Measurements from ENCODE around the gene NLRP12.

NLRP12 gene

DNA sequence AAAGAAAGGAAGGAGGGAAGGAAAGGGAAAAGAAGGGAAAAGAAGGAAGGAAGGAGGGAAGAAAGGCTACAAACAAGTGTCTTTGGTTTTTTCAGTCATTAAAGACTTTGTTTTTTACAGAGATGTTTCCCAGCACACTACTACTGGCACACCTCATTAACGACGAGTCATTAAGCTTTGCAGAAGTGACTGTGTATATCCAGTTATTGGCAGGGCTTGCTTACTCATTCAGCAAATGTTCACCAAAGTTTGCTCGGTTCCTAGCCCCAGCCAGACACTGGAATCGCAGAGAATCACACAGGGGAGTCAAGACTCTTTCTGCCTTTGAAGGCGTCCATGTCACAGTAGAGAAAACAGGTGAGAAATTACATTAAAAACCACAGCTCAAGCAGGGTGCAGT, 4.3 kb downstream of the NLRP12 start:
- peaks cover 2% of the 10 kb centered on the region for H3K79me1 ChIP-seq (ENCODE audit: low read length)
- no peak overlapping the region for H2BK5ac ChIP-seq (ENCODE audit: low read depth, low read length, poor library complexity)
- no peak overlapping the region for H3K27ac ChIP-seq (ENCODE audit: low read depth, low read length)
- no peaks in the 10 kb centered on the region for H3K27me3 ChIP-seq (ENCODE audit: insufficient read depth, low read length)
- H3K36me3 ChIP-seq (ENCODE audit: control insufficient read depth in 1 of 2, insufficient read depth in 2 of 2, low read length in 2 of 2) = no peaks in the 10 kb centered on the region
- H3K4me2 ChIP-seq (ENCODE audit: low read length) = no peak overlapping the region
- H3K9ac ChIP-seq (ENCODE audit: low read length) = no peak overlapping the region
- no CpG with 5 or more reads among the region's 5 CpGs for WGBS (ENCODE audit: extremely low coverage, insufficient coverage, insufficient read length)
- no peak for DNase-seq
- H2BK120ac ChIP-seq (ENCODE audit: insufficient read depth, low read length, poor library complexity) = no peak overlapping the region
- no peak overlapping the region for H3K14ac ChIP-seq (ENCODE audit: low read length)
- H4K91ac ChIP-seq (ENCODE audit: low read depth, low read length) = no peak overlapping the region
- no peak overlapping the region for H3K18ac ChIP-seq (ENCODE audit: low read length)
- H2AFZ ChIP-seq (ENCODE audit: insufficient read depth, low read length, poor library complexity) = no peak overlapping the region
- H4K8ac ChIP-seq (ENCODE audit: low read depth, low read length) = no peak overlapping the region
- H3K9me3 ChIP-seq (ENCODE audit: insufficient read depth, low read depth, low read length) = no peaks in the 10 kb centered on the region
- H3K4ac ChIP-seq (ENCODE audit: low read depth, low read length) = no peak overlapping the region
- no peak overlapping the region for H4K12ac ChIP-seq (ENCODE audit: low read depth, low read length)
- H3K4me3 ChIP-seq (ENCODE audit: low read depth, low read length) = no peak overlapping the region
- H3K79me2 ChIP-seq (ENCODE audit: control insufficient read depth, insufficient read depth, low read length, poor library complexity) = no peaks in the 10 kb centered on the region
- H2AK5ac ChIP-seq (ENCODE audit: low read length) = no peak overlapping the region
- no peak overlapping the region for H3K23ac ChIP-seq (ENCODE audit: low read length)
- H3K4me1 ChIP-seq (ENCODE audit: control insufficient read depth in 1 of 2, insufficient read depth in 2 of 2, low read length in 2 of 2) = no peaks in the 10 kb centered on the region
- H2BK12ac ChIP-seq (ENCODE audit: low read length) = no peak overlapping the region

DNA sequence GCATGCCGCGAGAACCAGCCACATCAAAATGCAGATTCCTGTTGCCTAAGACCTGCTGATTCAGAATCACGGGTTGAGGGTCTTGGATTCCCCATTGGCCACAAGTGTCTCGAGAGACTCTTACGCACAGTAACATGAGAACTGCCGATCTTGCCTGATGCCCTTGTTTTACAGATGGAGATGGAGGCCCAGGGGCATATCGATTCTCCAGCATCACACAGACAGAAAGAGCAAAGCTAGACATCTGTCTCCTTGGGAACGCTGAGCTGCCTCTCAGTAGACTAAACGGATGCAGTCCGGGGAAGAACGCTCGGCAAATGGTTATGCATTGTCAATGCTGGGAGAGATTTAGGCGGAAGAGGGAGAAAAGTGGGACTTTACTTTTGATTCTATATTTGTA, 5.4 kb downstream of the NLRP12 start:
- Histone ChIP-seq H4K8ac (ENCODE audit: low read depth, low read length) (no peak overlapping the region), H2BK12ac (ENCODE audit: low read length) (no peak overlapping the region), H3K4ac (ENCODE audit: low read depth, low read length) (no peak overlapping the region), H4K12ac (ENCODE audit: low read depth, low read length) (no peak overlapping the region), H3K9me3 (ENCODE audit: insufficient read depth, low read depth, low read length) (no peaks in the 10 kb centered on the region), H2BK120ac (ENCODE audit: insufficient read depth, low read length, poor library complexity) (no peak overlapping the region), H3K9ac (ENCODE audit: low read length) (no peak overlapping the region), H3K4me1 (ENCODE audit: control insufficient read depth in 1 of 2, insufficient read depth in 2 of 2, low read length in 2 of 2) (no peaks in the 10 kb centered on the region), H2AFZ (ENCODE audit: insufficient read depth, low read length, poor library complexity) (no peak overlapping the region), H3K36me3 (ENCODE audit: control insufficient read depth in 1 of 2, insufficient read depth in 2 of 2, low read length in 2 of 2) (no peaks in the 10 kb centered on the region), H2AK5ac (ENCODE audit: low read length) (no peak overlapping the region), H3K18ac (ENCODE audit: low read length) (no peak overlapping the region), H3K14ac (ENCODE audit: low read length) (no peak overlapping the region), H3K27ac (ENCODE audit: low read depth, low read length) (no peak overlapping the region), H3K27me3 (ENCODE audit: insufficient read depth, low read length) (no peaks in the 10 kb centered on the region), H3K4me2 (ENCODE audit: low read length) (no peak overlapping the region), H3K4me3 (ENCODE audit: low read depth, low read length) (no peak overlapping the region), H2BK5ac (ENCODE audit: low read depth, low read length, poor library complexity) (no peak overlapping the region), H3K79me2 (ENCODE audit: control insufficient read depth, insufficient read depth, low read length, poor library complexity) (no peaks in the 10 kb centered on the region), H3K79me1 (ENCODE audit: low read length) (no peaks in the 10 kb centered on the region), H4K91ac (ENCODE audit: low read depth, low read length) (no peak overlapping the region), H3K23ac (ENCODE audit: low read length) (no peak overlapping the region)
- DNase-seq = no peak
- no CpG with 5 or more reads among the region's 13 CpGs for WGBS (ENCODE audit: extremely low coverage, insufficient coverage, insufficient read length)

DNA sequence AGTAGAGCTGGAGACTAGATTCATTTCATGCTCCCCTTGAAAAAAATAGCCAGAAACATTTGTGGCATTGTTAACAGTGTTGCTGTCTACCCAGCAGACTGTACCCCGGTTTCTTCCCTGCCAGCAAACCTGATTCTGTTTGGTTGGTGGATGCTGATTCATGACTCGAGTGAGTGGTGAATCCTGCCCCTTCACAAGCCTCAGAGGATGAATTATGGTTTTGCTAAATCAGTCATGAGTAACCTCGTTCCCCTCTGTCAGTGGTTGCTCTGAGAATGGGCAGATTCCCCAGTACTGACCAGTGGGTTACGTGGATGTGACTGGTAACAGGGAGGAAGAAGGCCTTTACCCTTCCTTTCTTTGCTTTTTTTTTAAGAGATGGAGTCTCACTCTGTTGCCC, 10.1 kb downstream of the NLRP12 start:
- no peak overlapping the region for H3K4me2 ChIP-seq (ENCODE audit: low read length)
- no peak overlapping the region for H3K27ac ChIP-seq (ENCODE audit: low read depth, low read length)
- H3K9me3 ChIP-seq (ENCODE audit: insufficient read depth, low read depth, low read length) = no peaks in the 10 kb centered on the region
- no peak overlapping the region for H3K18ac ChIP-seq (ENCODE audit: low read length)
- H3K23ac ChIP-seq (ENCODE audit: low read length) = no peak overlapping the region
- H3K4me3 ChIP-seq (ENCODE audit: low read depth, low read length) = no peak overlapping the region
- no peaks in the 10 kb centered on the region for H3K27me3 ChIP-seq (ENCODE audit: insufficient read depth, low read length)
- no peak overlapping the region for H3K14ac ChIP-seq (ENCODE audit: low read length)
- no peaks in the 10 kb centered on the region for H3K79me2 ChIP-seq (ENCODE audit: control insufficient read depth, insufficient read depth, low read length, poor library complexity)
- no peak overlapping the region for H4K8ac ChIP-seq (ENCODE audit: low read depth, low read length)
- no peak overlapping the region for H2AFZ ChIP-seq (ENCODE audit: insufficient read depth, low read length, poor library complexity)
- H3K4me1 ChIP-seq (ENCODE audit: control insufficient read depth in 1 of 2, insufficient read depth in 2 of 2, low read length in 2 of 2) = no peaks in the 10 kb centered on the region
- H2BK12ac ChIP-seq (ENCODE audit: low read length) = no peak overlapping the region
- H2BK120ac ChIP-seq (ENCODE audit: insufficient read depth, low read length, poor library complexity) = no peak overlapping the region
- no CpG with 5 or more reads among the region's 4 CpGs for WGBS (ENCODE audit: extremely low coverage, insufficient coverage, insufficient read length)
- no peak overlapping the region for H3K4ac ChIP-seq (ENCODE audit: low read depth, low read length)
- no peak overlapping the region for H2BK5ac ChIP-seq (ENCODE audit: low read depth, low read length, poor library complexity)
- DNase-seq = no peak
- H3K79me1 ChIP-seq (ENCODE audit: low read length) = no peaks in the 10 kb centered on the region
- no peak overlapping the region for H2AK5ac ChIP-seq (ENCODE audit: low read length)
- no peak overlapping the region for H4K91ac ChIP-seq (ENCODE audit: low read depth, low read length)
- H3K36me3 ChIP-seq (ENCODE audit: control insufficient read depth in 1 of 2, insufficient read depth in 2 of 2, low read length in 2 of 2) = no peaks in the 10 kb centered on the region
- no peak overlapping the region for H4K12ac ChIP-seq (ENCODE audit: low read depth, low read length)
- H3K9ac ChIP-seq (ENCODE audit: low read length) = no peak overlapping the region

DNA sequence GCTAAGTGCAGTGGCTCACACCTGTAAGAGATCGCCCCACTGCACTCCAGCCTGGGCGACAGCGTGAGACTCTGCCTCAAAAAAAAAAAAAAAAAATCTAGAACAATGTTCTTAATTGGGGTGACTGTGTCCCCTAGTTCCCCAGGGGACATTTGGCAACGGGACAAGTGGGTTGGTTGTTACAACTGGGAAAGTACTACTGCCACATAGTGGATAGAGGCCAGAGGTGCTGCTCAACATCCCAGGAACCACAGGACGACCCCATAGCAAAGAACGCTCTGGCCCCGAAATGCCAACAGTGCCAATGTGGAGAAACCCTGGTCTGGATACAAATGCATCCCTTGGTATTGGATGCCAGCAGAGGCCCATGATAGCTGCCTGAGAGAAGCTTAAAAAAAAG, 11.8 kb downstream of the NLRP12 start:
- no peak overlapping the region for H2AK5ac ChIP-seq (ENCODE audit: low read length)
- no peak overlapping the region for H3K4ac ChIP-seq (ENCODE audit: low read depth, low read length)
- H3K9me3 ChIP-seq (ENCODE audit: insufficient read depth, low read depth, low read length) = no peaks in the 10 kb centered on the region
- no peak overlapping the region for H3K9ac ChIP-seq (ENCODE audit: low read length)
- H3K18ac ChIP-seq (ENCODE audit: low read length) = no peak overlapping the region
- no peak overlapping the region for H4K12ac ChIP-seq (ENCODE audit: low read depth, low read length)
- no peak overlapping the region for H2BK120ac ChIP-seq (ENCODE audit: insufficient read depth, low read length, poor library complexity)
- H3K27ac ChIP-seq (ENCODE audit: low read depth, low read length) = no peak overlapping the region
- no peaks in the 10 kb centered on the region for H3K36me3 ChIP-seq (ENCODE audit: control insufficient read depth in 1 of 2, insufficient read depth in 2 of 2, low read length in 2 of 2)
- no peak overlapping the region for H3K23ac ChIP-seq (ENCODE audit: low read length)
- no peak overlapping the region for H3K4me3 ChIP-seq (ENCODE audit: low read depth, low read length)
- H3K14ac ChIP-seq (ENCODE audit: low read length) = no peak overlapping the region
- H2BK5ac ChIP-seq (ENCODE audit: low read depth, low read length, poor library complexity) = no peak overlapping the region
- no peak overlapping the region for H2AFZ ChIP-seq (ENCODE audit: insufficient read depth, low read length, poor library complexity)
- no peaks in the 10 kb centered on the region for H3K27me3 ChIP-seq (ENCODE audit: insufficient read depth, low read length)
- DNase-seq = no peak
- no peak overlapping the region for H3K4me2 ChIP-seq (ENCODE audit: low read length)
- no peak overlapping the region for H2BK12ac ChIP-seq (ENCODE audit: low read length)
- H4K91ac ChIP-seq (ENCODE audit: low read depth, low read length) = no peak overlapping the region
- no CpG with 5 or more reads among the region's 7 CpGs for WGBS (ENCODE audit: extremely low coverage, insufficient coverage, insufficient read length)
- no peaks in the 10 kb centered on the region for H3K79me1 ChIP-seq (ENCODE audit: low read length)
- no peaks in the 10 kb centered on the region for H3K4me1 ChIP-seq (ENCODE audit: control insufficient read depth in 1 of 2, insufficient read depth in 2 of 2, low read length in 2 of 2)
- H3K79me2 ChIP-seq (ENCODE audit: control insufficient read depth, insufficient read depth, low read length, poor library complexity) = no peaks in the 10 kb centered on the region
- H4K8ac ChIP-seq (ENCODE audit: low read depth, low read length) = no peak overlapping the region
